HCT116 (cell line): ENCODE data around the gene MAP3K5. TPM values are rescaled to one million over a fixed set of nuclear protein-coding genes. Genes with fewer than 3 reads are reported as not detected.

Source experiments
- ATAC-seq: fragments of 200-7000 bp; cut with Tn5 transposase; 2 replicates; pipeline ENCODE4 v1.9.1; 2020; ENCODE audit warnings: mild to moderate bottlenecking, moderate library complexity
- BruUV-seq: library from RNA; stranded (reverse); fragments of 400-500 nt; replicated peaks from 2 replicates; lab custom pipeline; 2021; lab: Mats Ljungman, UMichigan
- CTCF ChIA-PET: fragments of 300-600 bp; sonication (Branson Sonifier 250); formaldehyde crosslinking; loops from one replicate; lab custom pipeline; 2021; ENCODE audit warnings: antibody characterized with exemption; lab: Charles Lee
- POLR2A ChIA-PET: fragments of 300-600, 350-600 bp; sonication (Branson Sonifier 250); formaldehyde crosslinking; loops from one replicate; lab custom pipeline; 2021; ENCODE audit warnings: antibody characterized with exemption; lab: Charles Lee
- RAD21 ChIA-PET, 2 experiments: fragments of 300-600 bp; sonication (Branson Sonifier 250); formaldehyde crosslinking; loops; one replicate each; lab custom pipeline; 2023; ENCODE audit warnings: low total read pairs in 2 of 2; ENCODE audit not compliant: uncharacterized antibody in 2 of 2, unreplicated experiment in 2 of 2, low non-redundant PET in 1 of 2; lab: Charles Lee
- DNase-seq: peaks from one replicate; pipeline ENCODE4 v3.0.0-alpha.2; 2010; ENCODE audit warnings: low read depth, low spot score
- H2AFZ ChIP-seq: fragments of 200-600 bp; shearing (Covaris generic), sonication (generic); 2 replicates; pipeline ENCODE4 v1.6.1; 2017; ENCODE audit warnings: low read depth, mixed run types, mixed read lengths, antibody characterized with exemption, low read length; ENCODE audit not compliant: poor library complexity, severe bottlenecking
- H3K27ac ChIP-seq: 2 replicates; pipeline ENCODE4 v1.5.1; 2012; ENCODE audit warnings: low read depth, low read length
- H3K27me3 ChIP-seq: fragments of 200-600 bp; sonication (generic); 2 replicates; pipeline ENCODE4 v1.6.1; 2016; ENCODE audit warnings: mixed run types, low read length, mixed read lengths; ENCODE audit not compliant: insufficient read depth
- H3K36me3 ChIP-seq, 2 experiments: fragments of 200-500 bp in 1 of 2; fragments of 200-600 bp in 1 of 2; sonication (Bioruptor generic) in 1 of 2; sonication (generic) in 1 of 2; 2 replicates each; pipeline versions ENCODE4 v1.5.1 to v1.6.1; 2014 to 2016; ENCODE audit warnings: low read length in 2 of 2, inconsistent platforms in 1 of 2, mixed read lengths in 1 of 2, mixed run types in 1 of 2; ENCODE audit not compliant: insufficient read depth in 2 of 2, control insufficient read depth in 1 of 2
- H3K4me1 ChIP-seq, 2 experiments: fragments of 200-600 bp in 1 of 2; sonication (generic) in 1 of 2; 2 replicates each; pipeline versions ENCODE4 v1.5.1 to v1.6.1; 2012 to 2017; ENCODE audit warnings: low read length in 2 of 2, inconsistent platforms in 1 of 2, mild to moderate bottlenecking in 1 of 2, mixed read lengths in 1 of 2, mixed run types in 1 of 2, moderate library complexity in 1 of 2; ENCODE audit not compliant: insufficient read depth in 2 of 2, control insufficient read depth in 1 of 2
- H3K4me2 ChIP-seq: fragments of 200-600 bp; sonication (generic); 2 replicates; pipeline ENCODE4 v1.6.1; 2017; ENCODE audit warnings: mixed run types, low read length, mixed read lengths
- H3K4me3 ChIP-seq, 2 experiments: fragments of 200-600 bp in 1 of 2; sonication (generic) in 1 of 2; replicated peaks in 1 of 2; 2 replicates each; pipeline ENCODE4 v1.5.1; 2011 to 2016; ENCODE audit warnings: low read length in 2 of 2, control low read depth in 1 of 2, low read depth in 1 of 2, mild to moderate bottlenecking in 1 of 2, mixed read lengths in 1 of 2, mixed run types in 1 of 2
- H3K79me2 ChIP-seq: fragments of 200-600 bp; sonication (generic); 2 replicates; pipeline ENCODE4 v1.6.1; 2017; ENCODE audit warnings: mild to moderate bottlenecking, mixed run types, low read length, moderate library complexity, mixed read lengths; ENCODE audit not compliant: insufficient read depth
- H3K9ac ChIP-seq: fragments of 200-600 bp; sonication (generic); 2 replicates; pipeline ENCODE4 v1.6.1; 2016; ENCODE audit warnings: low read length, mixed read lengths
- H3K9me2 ChIP-seq: fragments of 200-600 bp; sonication (generic), shearing (Covaris generic); 2 replicates; pipeline ENCODE4 v1.6.1; 2017; ENCODE audit warnings: mixed run types, mild to moderate bottlenecking, moderate library complexity; ENCODE audit not compliant: insufficient read depth
- H3K9me3 ChIP-seq, 2 experiments: fragments of 200-500 bp in 1 of 2; fragments of 200-600 bp in 1 of 2; sonication (Bioruptor generic) in 1 of 2; sonication (generic) in 1 of 2; 2 replicates each; pipeline ENCODE4 v1.6.1; 2014 to 2017; ENCODE audit warnings: low read length in 2 of 2, mixed read lengths in 2 of 2, inconsistent platforms in 1 of 2, low read depth in 1 of 2, mild to moderate bottlenecking in 1 of 2, mixed run types in 1 of 2, moderate library complexity in 1 of 2; ENCODE audit not compliant: control insufficient read depth in 1 of 2, insufficient read depth in 1 of 2
- H4K20me1 ChIP-seq: fragments of 200-600 bp; sonication (generic), shearing (Covaris generic); 2 replicates; pipeline ENCODE4 v1.6.1; 2017; ENCODE audit warnings: mixed run types, mild to moderate bottlenecking, moderate library complexity; ENCODE audit not compliant: insufficient read depth
- CEBPB ChIP-seq: IDR thresholded peaks from 2 replicates; pipeline ENCODE4 v1.6.1; 2012; ENCODE audit warnings: low read depth
- EZH2 ChIP-seq: fragments of 200-600 bp; sonication (generic); IDR thresholded peaks from 2 replicates; pipeline ENCODE4 v1.6.1; 2017; ENCODE audit warnings: antibody characterized with exemption, mixed run types
- JUND ChIP-seq: IDR thresholded peaks from 2 replicates; pipeline ENCODE4 v1.6.1; 2012
- SP1 ChIP-seq: IDR thresholded peaks from 2 replicates; pipeline ENCODE4 v1.6.1; 2012; ENCODE audit warnings: low read depth
- YY1 ChIP-seq: IDR thresholded peaks from 2 replicates; pipeline ENCODE4 v1.6.1; 2011; ENCODE audit warnings: low read length, low read depth, moderate library complexity, mild to moderate bottlenecking; ENCODE audit not compliant: insufficient replicate concordance; ENCODE audit errors: extremely low read depth
- ZFX ChIP-seq: fragments of 450-650 bp; IDR thresholded peaks from 2 replicates; pipeline ENCODE4 v1.6.1; 2017
- ZNF274 ChIP-seq: fragments of 200-500 bp; sonication (Bioruptor generic); IDR thresholded peaks from 2 replicates; pipeline ENCODE4 v1.6.1; 2014; ENCODE audit warnings: mild to moderate bottlenecking, low read depth, low read length, inconsistent platforms
- intact Hi-C: fragments of 100-400 bp; cut with micrococcal nuclease; formaldehyde crosslinking; loops from 2 replicates; pipeline ENCODE4 v1.10.0; 2022
- total RNA-seq: library from RNA; stranded (reverse); gene quantifications from one replicate; pipeline ENCODE4 v1.2.1, GENCODE V29; 2021; ENCODE audit not compliant: unreplicated experiment

Gene MAP3K5
- total RNA-seq, 1 experiment from 2014 or later, result 11.8 TPM

DNA sequence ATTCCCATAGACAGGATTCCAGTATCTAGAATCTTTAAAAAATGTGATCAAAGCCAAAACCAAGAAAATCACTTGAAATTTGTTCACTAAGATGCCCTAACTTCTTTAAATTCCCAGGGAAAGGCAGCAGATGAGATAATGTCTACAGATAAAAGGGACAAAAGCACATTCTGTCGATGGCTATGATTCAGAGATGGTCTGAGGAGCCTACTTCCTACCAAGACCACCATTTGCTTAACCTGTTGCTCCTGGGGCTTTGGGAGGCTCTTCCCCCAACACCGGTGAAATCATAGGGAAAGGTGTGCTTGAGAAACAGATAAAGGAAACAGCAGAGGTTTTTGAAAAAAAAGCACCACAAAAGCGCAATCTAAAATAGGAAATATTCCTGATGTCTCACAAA lies 123.7 kb downstream of the MAP3K5 start:
- intact Hi-C loops, result no loop called here
- no peak for DNase-seq
- no peak overlapping the region for H3K4me3 ChIP-seq
- H3K4me1 ChIP-seq, result peaks cover 5 to 6% of the 10 kb centered on the region in 2 experiments; a peak in 3 of 4 replicates
- ChIA-PET RAD21 (no interaction called here), CTCF (interaction anchor here (1.8 kb wide), 1 partner anchor 24 kb away, joined by 5 read pairs; no protein-coding TSS in a partner anchor), POLR2A (no interaction called here)
- H2AFZ ChIP-seq, result no peak overlapping the region
- no peak overlapping the region for H3K4me2 ChIP-seq
- no peaks in the 10 kb centered on the region for H3K9me2 ChIP-seq
- H3K27me3 ChIP-seq, result no peaks in the 10 kb centered on the region
- no peak for ATAC-seq
- no peaks in the 10 kb centered on the region for H4K20me1 ChIP-seq
- H3K9ac ChIP-seq, result no peak overlapping the region
- H3K27ac ChIP-seq, result no peak overlapping the region
- TSS peak; percentile 27 for BruUV-seq
- TF ChIP-seq ZFX (no peak), YY1 (no peak), ZNF274 (no peak), EZH2 (no peak), JUND (no peak), SP1 (no peak)
- TF ChIP-seq, all 23 proteins: peak for 0
- no peaks in the 10 kb centered on the region for H3K9me3 ChIP-seq
- no peaks in the 10 kb centered on the region for H3K79me2 ChIP-seq
- H3K36me3 ChIP-seq, result no peaks in the 10 kb centered on the region

DNA sequence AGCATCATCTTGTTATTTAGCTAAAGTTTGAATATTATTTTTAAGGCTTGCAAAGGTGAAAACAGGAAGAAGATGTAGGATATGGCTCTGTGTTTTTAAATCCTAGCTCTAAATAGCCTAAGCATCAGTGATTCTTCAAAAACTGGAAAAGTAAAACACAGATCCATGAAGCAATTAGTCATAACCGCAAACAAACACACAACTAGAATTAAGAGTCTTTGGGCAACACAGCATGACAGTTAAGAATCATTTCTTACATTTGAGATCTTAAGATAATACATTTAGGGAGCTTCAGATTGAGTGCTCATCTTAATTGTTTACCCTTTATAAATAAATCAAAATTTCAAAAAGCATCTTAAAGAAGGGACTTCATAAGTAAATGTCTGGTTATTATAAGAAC lies 126.2 kb downstream of the MAP3K5 start:
- H3K79me2 ChIP-seq, result no peaks in the 10 kb centered on the region
- H3K4me2 ChIP-seq, result no peak overlapping the region
- no peaks in the 10 kb centered on the region for H4K20me1 ChIP-seq
- H3K4me1 ChIP-seq, result peaks cover 5 to 6% of the 10 kb centered on the region in 2 experiments; a peak in 3 of 4 replicates
- no peak overlapping the region for H3K9ac ChIP-seq
- ATAC-seq (no peak), DNase-seq (no peak)
- no peaks in the 10 kb centered on the region for H3K36me3 ChIP-seq
- BruUV-seq, result no TSS peak
- intact Hi-C loops, result no loop called here
- no peaks in the 10 kb centered on the region for H3K9me2 ChIP-seq
- no peaks in the 10 kb centered on the region for H3K27me3 ChIP-seq
- no peaks in the 10 kb centered on the region for H3K9me3 ChIP-seq
- TF ChIP-seq CEBPB, result no peak
- ChIA-PET RAD21 (no interaction called here), POLR2A (no interaction called here), CTCF (interaction anchor here (0.7 kb wide), 1 partner anchor 22 kb away, joined by 3 read pairs; no protein-coding TSS in a partner anchor)
- no peak overlapping the region for H3K27ac ChIP-seq
- no peak overlapping the region for H3K4me3 ChIP-seq
- H2AFZ ChIP-seq, result no peak overlapping the region
